Ovary (tissue), 9 donors: ENCODE measurements around the gene RPS6KA1. TPM values are rescaled to one million over a fixed set of nuclear protein-coding genes. Genes with fewer than 3 reads are reported as not detected.
A peak's percentile ranks its signal among the peaks of the same experiment; 100 is the strongest.

Experiments
- DNase-seq, 5 donors: peaks; one replicate each; pipeline ENCODE4 v3.0.0-alpha.2; 2019 to 2020
- H3K27ac ChIP-seq, 2 donors: fragments of 200-600 bp; one replicate each; pipeline versions ENCODE4 v1.5.1 to v1.8.0; 2019 to 2022
- H3K27me3 ChIP-seq: fragments of 200-600 bp; one replicate; pipeline ENCODE4 v1.8.0; 2022
- H3K36me3 ChIP-seq: fragments of 200-600 bp; sonication (generic); one replicate; pipeline ENCODE4 v1.5.1; 2019
- H3K4me1 ChIP-seq: one replicate; pipeline ENCODE4 v1.8.1; 2013; ENCODE audit warnings: mild to moderate bottlenecking, moderate library complexity; ENCODE audit not compliant: insufficient read depth
- H3K4me3 ChIP-seq: fragments of 200-600 bp; sonication (generic); one replicate; pipeline ENCODE4 v1.5.1; 2017
- H3K9me3 ChIP-seq, 2 donors: fragments of 200-600 bp in 1 of 2; sonication (generic) in 1 of 2; one replicate each; pipeline versions ENCODE4 v1.5.1 to v1.8.1; 2013 to 2019; ENCODE audit warnings: mild to moderate bottlenecking in 1 of 2, moderate library complexity in 1 of 2
- EP300 ChIP-seq: sonication (generic); formaldehyde crosslinking; IDR thresholded peaks from one replicate; pipeline ENCODE4 v1.6.1; 2017; ENCODE audit warnings: antibody characterized with exemption
- POLR2A ChIP-seq: fragments of 450-650 bp; IDR thresholded peaks from one replicate; pipeline ENCODE4 v1.6.1; 2017; ENCODE audit warnings: antibody characterized with exemption, mild to moderate bottlenecking, moderate library complexity
- WGBS, 3 donors: extraction: QIAGEN DNeasy Blood & Tissue Kit in 1 of 3; methylation state at CpG; one replicate each; pipeline versions ENCODE4 v1.1.5 to v1.1.7; 2013 to 2017; 5-methylcytosine and 5-hydroxymethylcytosine counted together
- intact Hi-C, 4 donors: fragments of 100-400 bp; cut with DNase I; formaldehyde crosslinking; loops; one replicate each; pipeline versions ENCODE4 v1.11.0 to v1.15.1; 2022 to 2023
- polyA plus RNA-seq, 2 donors: library from polyadenylated mRNA; stranded (reverse); fragments of 200-250 nt in 1 of 2; fragments of 350-450 nt in 1 of 2; fragmentation: Illumina TruSeq in 1 of 2; extraction: RNeasy Lipid Tissue Mini Kit (QIAGEN cat#74804) in 1 of 2; gene quantifications; one replicate each; pipeline ENCODE4 v1.2.3, GENCODE V29; 2013 to 2014
- total RNA-seq, 7 donors: library from RNA; depleted of rRNA in 2 of 7; stranded (reverse); fragments of >200 nt in 2 of 7; fragmentation: NEBNext Ultra II Directional in 3 of 7; extraction: Animal tissue kit (Norgen Biotek cat#: 25700) in 3 of 7; gene quantifications; one replicate each; pipeline versions ENCODE4 v1.1.0 to v1.2.4, GENCODE V29; 2016 to 2023
- TF ChIP-seq, protein P1 (sequence below), 3 donors: fragments of 450-650 bp in 2 of 3; fragments of 200-600 bp in 1 of 3; IDR thresholded peaks; one replicate each; pipeline versions ENCODE4 v1.5.1 to v1.8.0; 2016 to 2022; ENCODE audit warnings: antibody characterized with exemption in 3 of 3, mild to moderate bottlenecking in 1 of 3
- donor health status: DM: no; HTN: no; CAD: no; lungs with moderate emphysema.
- donor health status: DM: no; HTN: no; CAD: no.
- donor health status: Bipolar disorder and iron deficiency.
- donor health status: DM: yes; HTN: yes; CAD: no.
- donor health status: DM: no; HTN: no; CAD: no.
- donor health status: DM: yes; HTN: yes; CAD: no.

RPS6KA1 gene
- total and polyA plus RNA-seq, 9 donors, result 2.2 to 18.8 (median 5.2) TPM

DNA sequence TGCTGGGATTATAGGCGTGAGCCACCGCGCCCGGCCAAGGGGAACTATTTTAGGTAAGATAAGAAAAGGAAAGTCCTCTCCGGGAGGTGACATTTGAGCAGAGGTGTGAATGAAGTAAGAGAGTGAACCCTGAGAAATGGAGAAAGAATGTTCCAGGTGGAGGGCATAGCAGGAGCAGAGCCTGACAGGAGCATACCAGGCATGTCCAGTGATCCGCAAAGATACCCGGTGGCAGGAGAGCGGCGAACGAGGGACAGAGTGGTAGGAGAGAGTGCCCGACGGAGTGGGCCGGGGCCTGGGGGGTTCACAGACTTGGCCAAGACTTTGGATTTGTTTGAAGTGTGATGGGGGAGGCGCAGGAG is 7.9 kb upstream of the RPS6KA1 start:
- no peak overlapping the region for H3K27ac ChIP-seq
- no peaks in the 10 kb centered on the region for H3K9me3 ChIP-seq
- TF ChIP-seq, protein P1, sequence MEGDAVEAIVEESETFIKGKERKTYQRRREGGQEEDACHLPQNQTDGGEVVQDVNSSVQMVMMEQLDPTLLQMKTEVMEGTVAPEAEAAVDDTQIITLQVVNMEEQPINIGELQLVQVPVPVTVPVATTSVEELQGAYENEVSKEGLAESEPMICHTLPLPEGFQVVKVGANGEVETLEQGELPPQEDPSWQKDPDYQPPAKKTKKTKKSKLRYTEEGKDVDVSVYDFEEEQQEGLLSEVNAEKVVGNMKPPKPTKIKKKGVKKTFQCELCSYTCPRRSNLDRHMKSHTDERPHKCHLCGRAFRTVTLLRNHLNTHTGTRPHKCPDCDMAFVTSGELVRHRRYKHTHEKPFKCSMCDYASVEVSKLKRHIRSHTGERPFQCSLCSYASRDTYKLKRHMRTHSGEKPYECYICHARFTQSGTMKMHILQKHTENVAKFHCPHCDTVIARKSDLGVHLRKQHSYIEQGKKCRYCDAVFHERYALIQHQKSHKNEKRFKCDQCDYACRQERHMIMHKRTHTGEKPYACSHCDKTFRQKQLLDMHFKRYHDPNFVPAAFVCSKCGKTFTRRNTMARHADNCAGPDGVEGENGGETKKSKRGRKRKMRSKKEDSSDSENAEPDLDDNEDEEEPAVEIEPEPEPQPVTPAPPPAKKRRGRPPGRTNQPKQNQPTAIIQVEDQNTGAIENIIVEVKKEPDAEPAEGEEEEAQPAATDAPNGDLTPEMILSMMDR (IDR thresholded peaks at IDR 0.05), result no peak
- TF ChIP-seq EP300 (no peak), POLR2A (no peak)
- intact Hi-C loops, result no loop called here
- DNase-seq, result no peak
- 56 to 65% (median 62%) methylated on average over 14 of the region's 14 CpGs for WGBS, 3 donors
- H3K36me3 ChIP-seq, result no peaks in the 10 kb centered on the region
- H3K27me3 ChIP-seq, result no peaks in the 10 kb centered on the region
- H3K4me1 ChIP-seq, result no peaks in the 10 kb centered on the region
- no peak overlapping the region for H3K4me3 ChIP-seq

- Histone ChIP-seq H3K9me3 (no peaks in the 10 kb centered on the region), H3K36me3 (no peaks in the 10 kb centered on the region), H3K4me1 (no peaks in the 10 kb centered on the region), H3K27me3 (no peaks in the 10 kb centered on the region), H3K27ac (no peak overlapping the region), H3K4me3 (no peak overlapping the region)
- TF ChIP-seq, protein P1 (IDR thresholded peaks at IDR 0.05), result no peak
- TF ChIP-seq EP300 (no peak), POLR2A (no peak)
- intact Hi-C loops, result no loop called here
- DNase-seq, result no peak
Observed at GRCh38 chr1:26522073-26522472, 7.5 kb upstream of the RPS6KA1 start.

DNA sequence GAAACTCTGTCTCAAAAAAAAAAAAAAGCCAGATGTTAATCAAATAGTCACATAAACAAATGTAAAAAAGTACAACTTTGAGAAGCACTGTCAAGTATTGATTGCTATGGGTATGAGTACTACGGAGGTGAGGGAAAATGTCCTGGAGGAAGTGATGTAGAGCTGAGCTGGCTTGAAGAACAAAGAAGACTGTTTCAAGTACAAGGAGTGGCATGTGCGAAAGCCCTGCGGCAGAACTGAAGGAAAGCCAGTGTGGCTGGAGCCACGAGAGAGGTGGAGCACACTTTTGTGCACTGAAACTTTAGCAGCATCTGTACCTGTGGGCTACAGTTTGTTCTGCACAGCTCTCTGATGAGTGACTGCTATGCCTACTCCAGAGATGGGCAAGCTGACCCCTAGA is 5.4 kb upstream of the RPS6KA1 start:
- intact Hi-C loops, result no loop called here
- Histone ChIP-seq H3K27ac (no peak overlapping the region), H3K27me3 (no peaks in the 10 kb centered on the region), H3K36me3 (no peaks in the 10 kb centered on the region), H3K4me1 (no peaks in the 10 kb centered on the region), H3K4me3 (no peak overlapping the region), H3K9me3 (no peaks in the 10 kb centered on the region)
- WGBS, 3 donors, result 72 to 77% (median 73%) methylated on average over 4 of the region's 4 CpGs
- DNase-seq, result no peak
- TF ChIP-seq, protein P1 (IDR thresholded peaks at IDR 0.05), result no peak
- TF ChIP-seq EP300 (no peak), POLR2A (no peak)

- H3K9me3 ChIP-seq, result no peaks in the 10 kb centered on the region
- no peak for DNase-seq
- 61 to 73% (median 61%) methylated on average over 5 of the region's 5 CpGs for WGBS, 3 donors
- no peak overlapping the region for H3K4me3 ChIP-seq
- H3K36me3 ChIP-seq, result no peaks in the 10 kb centered on the region
- no peak for TF ChIP-seq POLR2A
- TF ChIP-seq, protein P1 (IDR thresholded peaks at IDR 0.05), result no peak
- TF ChIP-seq EP300, result no peak
- H3K4me1 ChIP-seq, result no peaks in the 10 kb centered on the region
- no peak overlapping the region for H3K27ac ChIP-seq
- no peaks in the 10 kb centered on the region for H3K27me3 ChIP-seq
- intact Hi-C loops, result no loop called here
Observed at GRCh38 chr1:26526287-26526686, 3.3 kb upstream of the RPS6KA1 start.

GRCh38 chr1:26529405-26529654 is 231 bp upstream of the RPS6KA1 start:
- H3K4me3 ChIP-seq, result peak overlapping the region; percentile 37
- DNase-seq, result no peak
- H3K27ac ChIP-seq, result no peak overlapping the region
- WGBS, 3 donors, result 0 to 1% (median 0%) methylated on average over 6 to 19 of the region's 19 CpGs
- H3K27me3 ChIP-seq, result no peaks in the 10 kb centered on the region
- intact Hi-C loops, result no loop called here
- no peak for TF ChIP-seq POLR2A
- no peak for TF ChIP-seq EP300
- TF ChIP-seq, protein P1 (IDR thresholded peaks at IDR 0.05), result no peak
- H3K4me1 ChIP-seq, result no peaks in the 10 kb centered on the region
- no peaks in the 10 kb centered on the region for H3K9me3 ChIP-seq
- no peaks in the 10 kb centered on the region for H3K36me3 ChIP-seq
